ENCODE data around the gene MRPS18A. TPM values are rescaled to one million over a fixed set of nuclear protein-coding genes. Genes with fewer than 3 reads are reported as not detected.

Gene MRPS18A
- total and polyA plus RNA-seq, 9 of the 15 experiments (the other 6 are each of a cell fraction or from before 2014, with no cell fraction given), result 87.5 to 243 (median 125) TPM

- POLR2A ChIA-PET, result interaction anchor here (0.7 to 2.7 kb wide), 4 partner anchors 9 to 24 kb away, joined by 3 to 32 read pairs (median 8); partner anchors contain the start of gene MRPS18A
- Histone ChIP-seq H3K4me3 (no peak overlapping the region), H4K20me1 (replicated peaks; ENCODE audit: control insufficient read depth, insufficient read depth, low read length) (peaks cover 21% of the 10 kb centered on the region), H3K36me3 (ENCODE audit: control insufficient read depth, insufficient read depth, low read length) (peaks cover 100% of the 10 kb centered on the region), H3K4me1 (replicated peaks in 1 of 2; ENCODE audit: control insufficient read depth in 2 of 2, insufficient read depth in 2 of 2, low read length in 2 of 2) (peaks cover 0 to 23% of the 10 kb centered on the region in 2 experiments; a peak in 3 of 5 replicates), H3K9me3 (replicated peaks; ENCODE audit: control insufficient read depth, insufficient read depth, low read depth, low read length) (no peaks in the 10 kb centered on the region), H3K79me2 (ENCODE audit: control insufficient read depth, insufficient read depth, low read length) (peaks cover 36% of the 10 kb centered on the region), H3K9ac (ENCODE audit: insufficient read depth in 1 of 2, low read depth in 2 of 2, low read length in 2 of 2) (no peak overlapping the region), H3K27ac (ENCODE audit: extremely low read depth, low read depth, low read length) (no peak overlapping the region), H2AFZ (ENCODE audit: low read depth, low read length) (no peak overlapping the region), H3K4me2 (ENCODE audit: insufficient read depth, low read length) (no peak overlapping the region), H3K9me1 (ENCODE audit: control insufficient read depth, insufficient read depth, low read length) (no peaks in the 10 kb centered on the region), H3K27me3 (ENCODE audit: control insufficient read depth in 2 of 2, insufficient read depth in 2 of 2, low read length in 2 of 2) (no peaks in the 10 kb centered on the region)
- CTCF ChIA-PET (ENCODE audit: low intra/inter-chr PET ratio), result no interaction called here
- ATAC-seq (no peak), DNase-seq (ENCODE audit: extremely low read depth in 1 of 4, low spot score in 3 of 4) (no peak), FAIRE-seq (no peak)
- WGBS (ENCODE audit: insufficient coverage, low coverage, missing lambda C conversion rate), result 86% methylated on average over 6 of the region's 6 CpGs
- BruUV-seq (replicated peaks), result no TSS peak
- in situ Hi-C loops (cut with MboI), result no loop called here
- intact Hi-C loops (cut with micrococcal nuclease), result no loop called here
- TF ChIP-seq PTRF (tag; IDR thresholded peaks at IDR 0.05), result no peak
- no peak for TF ChIP-seq SPI1 (IDR thresholded peaks at IDR 0.05; ENCODE audit: borderline replicate concordance, low read depth, low read length)
- TF ChIP-seq ZNF780A (CRISPR knock-in tag; IDR thresholded peaks at IDR 0.05), result no peak
- no peak for TF ChIP-seq CBFA2T2 (conservative IDR thresholded peaks at IDR 0.05)
- no peak for TF ChIP-seq TRIM25 (IDR thresholded peaks at IDR 0.05; ENCODE audit: borderline replicate concordance)
- TF ChIP-seq PRDM10 (IDR thresholded peaks at IDR 0.05; ENCODE audit: partially characterized antibody), result no peak
- no peak for TF ChIP-seq HNRNPL (IDR thresholded peaks at IDR 0.05; ENCODE audit: low read depth, low read length)
- no peak for TF ChIP-seq ZKSCAN1 (IDR thresholded peaks at IDR 0.05; ENCODE audit: low read depth, low read length)
- TF ChIP-seq POLR2B (IDR thresholded peaks at IDR 0.05; ENCODE audit: low read depth, partially characterized antibody), result no peak
- no peak for TF ChIP-seq TCFL5 (CRISPR knock-in tag; conservative IDR thresholded peaks at IDR 0.05)
- TF ChIP-seq NEUROD1 (IDR thresholded peaks at IDR 0.05; ENCODE audit: borderline replicate concordance, low read depth, low read length, partially characterized antibody), result no peak
- TF ChIP-seq L3MBTL2 (IDR thresholded peaks at IDR 0.05), result no peak
- TF ChIP-seq POLR2G (IDR thresholded peaks at IDR 0.05; ENCODE audit: low read depth, low read length), result no peak
- no peak for TF ChIP-seq HMG20B (CRISPR knock-in tag; IDR thresholded peaks at IDR 0.05)
Measured at GRCh38 chr6:43679057-43679456, 8.5 kb downstream of the MRPS18A start.
